A673 (cell line): ENCODE data around the gene BLVRB.

ENCODE experiments used
- CTCF ChIP-seq: fragments of 300-800, 200-600 bp; sonication (generic); conservative IDR thresholded peaks from 2 replicates; pipeline ENCODE4 v1.5.1; 2017; ENCODE audit warnings: low read depth, mild to moderate bottlenecking, antibody characterized with exemption, low read length, moderate library complexity, mixed read lengths
- EZH2 ChIP-seq: fragments of 200-600 bp; sonication (generic); IDR thresholded peaks from 2 replicates; pipeline ENCODE4 v1.6.1; 2017; ENCODE audit warnings: borderline replicate concordance, low read depth, mild to moderate bottlenecking, mixed read lengths, antibody characterized with exemption, low read length; ENCODE audit not compliant: poor library complexity, severe bottlenecking

- TF ChIP-seq CTCF (no peak), EZH2 (no peak)
Observed at GRCh38 chr19:40461669-40462221, 3.8 kb downstream of the BLVRB start.
